HCT116 (cell line): ENCODE data around the gene C19orf44.

Source experiments
- CBX3 ChIP-seq: IDR thresholded peaks from 2 replicates; pipeline ENCODE4 v1.6.1; 2012; ENCODE audit warnings: low read depth
- CEBPB ChIP-seq: IDR thresholded peaks from 2 replicates; pipeline ENCODE4 v1.6.1; 2012; ENCODE audit warnings: low read depth
- CTCF ChIP-seq, 3 experiments: fragments of 200-600 bp in 1 of 3; sonication (generic) in 1 of 3; IDR thresholded peaks in 2 of 3; conservative IDR thresholded peaks in 1 of 3; 2 replicates each; pipeline ENCODE4 v1.5.1; 2012 to 2017; ENCODE audit warnings: low read depth in 2 of 3, low read length in 2 of 3, antibody characterized with exemption in 1 of 3, borderline replicate concordance in 1 of 3, control low read depth in 1 of 3, mild to moderate bottlenecking in 1 of 3, mixed read lengths in 1 of 3, mixed run types in 1 of 3, moderate library complexity in 1 of 3; ENCODE audit not compliant: insufficient read depth in 1 of 3
- EZH2 ChIP-seq: fragments of 200-600 bp; sonication (generic); IDR thresholded peaks from 2 replicates; pipeline ENCODE4 v1.6.1; 2017; ENCODE audit warnings: antibody characterized with exemption, mixed run types
- POLR2A ChIP-seq: IDR thresholded peaks from 2 replicates; pipeline ENCODE4 v1.7.0; 2011; ENCODE audit warnings: borderline replicate concordance; ENCODE audit not compliant: insufficient read depth, insufficient read length; ENCODE audit errors: extremely low read depth
- SRF ChIP-seq: IDR thresholded peaks from 2 replicates; pipeline ENCODE4 v1.6.1; 2012; ENCODE audit warnings: low read depth

- no peak for TF ChIP-seq EZH2
- no peak for TF ChIP-seq CTCF (IDR thresholded peaks at IDR 0.05 in 2 of 3, conservative IDR thresholded peaks at IDR 0.05 in 1 of 3; ENCODE audit: borderline replicate concordance in 1 of 3, insufficient read depth in 1 of 3, low read depth in 2 of 3, low read length in 2 of 3)
- TF ChIP-seq SRF, result no peak
- TF ChIP-seq CBX3, result no peak
- no peak for TF ChIP-seq CEBPB
- TF ChIP-seq POLR2A, result no peak
Observed at GRCh38 chr19:16566161-16566560, 70.0 kb downstream of the C19orf44 start.
